Osteoblast (primary cell): ENCODE measurements around the gene FAM240B. TPM values are rescaled to one million over a fixed set of nuclear protein-coding genes. Genes with fewer than 3 reads are reported as not detected.

Source experiments
- DNase-seq: peaks from one replicate; pipeline ENCODE4 v3.0.0; 2011; ENCODE audit warnings: low spot score, mixed read lengths; ENCODE audit not compliant: insufficient read length; ENCODE audit errors: missing footprints
- H2AFZ ChIP-seq: 2 replicates; pipeline ENCODE4 v1.6.0; 2011; ENCODE audit warnings: mild to moderate bottlenecking, low read length
- H3K27ac ChIP-seq: 2 replicates; pipeline ENCODE4 v1.5.1; 2011; ENCODE audit warnings: mild to moderate bottlenecking, low read depth, low read length, moderate library complexity
- H3K27me3 ChIP-seq: 2 replicates; pipeline ENCODE4 v1.6.0; 2012; ENCODE audit warnings: mild to moderate bottlenecking, control low read depth, inconsistent platforms, low read length, moderate library complexity; ENCODE audit not compliant: insufficient read depth
- H3K36me3 ChIP-seq: 2 replicates; pipeline ENCODE4 v1.5.1; 2011; ENCODE audit warnings: mild to moderate bottlenecking, low read length, control low read depth, moderate library complexity; ENCODE audit not compliant: insufficient read depth
- H3K4me1 ChIP-seq: 2 replicates; pipeline ENCODE4 v1.5.1; 2011; ENCODE audit warnings: mild to moderate bottlenecking, low read length, control low read depth, moderate library complexity; ENCODE audit not compliant: insufficient read depth
- H3K4me2 ChIP-seq: 2 replicates; pipeline ENCODE4 v1.6.0; 2011; ENCODE audit warnings: mild to moderate bottlenecking, low read length; ENCODE audit not compliant: insufficient read depth
- H3K4me3 ChIP-seq: fragments of 200-600 bp; sonication (generic); 3 replicates; pipeline ENCODE4 v1.5.1; 2012; ENCODE audit warnings: mild to moderate bottlenecking, low read length, inconsistent platforms; ENCODE audit not compliant: insufficient read depth
- H3K79me2 ChIP-seq: 2 replicates; pipeline ENCODE4 v1.6.0; 2012; ENCODE audit warnings: mild to moderate bottlenecking, low read length, control low read depth, inconsistent platforms; ENCODE audit not compliant: insufficient read depth
- H3K9me3 ChIP-seq: 2 replicates; pipeline ENCODE4 v1.5.1; 2011; ENCODE audit warnings: low read depth, low read length, control low read depth
- H4K20me1 ChIP-seq: 2 replicates; pipeline ENCODE4 v1.6.0; 2012; ENCODE audit warnings: mild to moderate bottlenecking, low read length, control low read depth; ENCODE audit not compliant: insufficient read depth
- total RNA-seq: library from RNA; depleted of rRNA; stranded (reverse); fragments of >200 nt; gene quantifications from 2 replicates; pipeline ENCODE4 v1.2.3, GENCODE V29; 2012
- TF ChIP-seq, protein P1 (sequence below): IDR thresholded peaks from 2 replicates; pipeline ENCODE4 v1.5.1; 2011; ENCODE audit warnings: mild to moderate bottlenecking, low read depth, low read length, moderate library complexity; ENCODE audit errors: extremely low read depth

FAM240B gene
- total RNA-seq, 1 donor: not detected

DNA sequence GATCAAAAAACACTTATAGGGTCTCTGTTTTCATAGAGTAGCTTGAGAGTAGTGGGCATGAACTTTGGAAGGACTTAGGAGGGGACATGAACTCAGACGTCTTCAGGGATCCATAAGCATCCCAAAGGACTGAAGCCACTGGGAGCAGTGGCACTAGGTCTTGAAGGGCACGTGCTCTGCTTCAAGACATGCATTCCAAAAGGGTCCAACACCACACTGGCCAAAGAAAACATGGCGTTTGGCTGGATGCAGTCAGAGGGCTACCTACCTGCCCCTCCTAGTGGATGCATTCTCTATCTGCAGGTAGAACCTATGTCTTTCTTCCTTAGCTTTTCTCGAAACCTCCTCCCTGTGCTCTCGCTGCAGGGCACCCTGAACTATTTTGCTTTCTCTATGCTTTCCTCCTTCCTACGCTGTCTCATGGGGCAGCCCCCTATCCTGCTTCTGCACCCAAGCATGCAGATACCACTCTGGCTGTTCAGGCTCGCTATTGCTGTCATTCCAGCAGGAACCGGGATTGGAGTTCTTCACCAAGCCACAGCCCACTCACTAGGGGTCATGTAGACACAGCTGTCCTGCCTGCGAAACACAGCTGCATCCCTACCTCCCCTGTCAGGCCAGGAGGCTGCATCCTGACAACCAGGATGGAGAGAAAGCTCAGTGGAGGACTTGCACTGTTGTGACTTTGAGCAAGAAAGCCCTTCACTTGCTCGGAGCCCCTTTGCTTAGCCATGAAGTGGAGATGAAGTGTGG is 11.9 kb downstream of the FAM240B start:
- Histone ChIP-seq H3K27me3 (no peaks in the 10 kb centered on the region), H4K20me1 (no peaks in the 10 kb centered on the region), H3K4me1 (no peaks in the 10 kb centered on the region), H3K4me3 (no peak overlapping the region), H3K79me2 (no peaks in the 10 kb centered on the region), H3K36me3 (no peaks in the 10 kb centered on the region), H3K27ac (no peak overlapping the region), H2AFZ (no peak overlapping the region), H3K4me2 (no peak overlapping the region), H3K9me3 (no peaks in the 10 kb centered on the region)
- TF ChIP-seq, protein P1, sequence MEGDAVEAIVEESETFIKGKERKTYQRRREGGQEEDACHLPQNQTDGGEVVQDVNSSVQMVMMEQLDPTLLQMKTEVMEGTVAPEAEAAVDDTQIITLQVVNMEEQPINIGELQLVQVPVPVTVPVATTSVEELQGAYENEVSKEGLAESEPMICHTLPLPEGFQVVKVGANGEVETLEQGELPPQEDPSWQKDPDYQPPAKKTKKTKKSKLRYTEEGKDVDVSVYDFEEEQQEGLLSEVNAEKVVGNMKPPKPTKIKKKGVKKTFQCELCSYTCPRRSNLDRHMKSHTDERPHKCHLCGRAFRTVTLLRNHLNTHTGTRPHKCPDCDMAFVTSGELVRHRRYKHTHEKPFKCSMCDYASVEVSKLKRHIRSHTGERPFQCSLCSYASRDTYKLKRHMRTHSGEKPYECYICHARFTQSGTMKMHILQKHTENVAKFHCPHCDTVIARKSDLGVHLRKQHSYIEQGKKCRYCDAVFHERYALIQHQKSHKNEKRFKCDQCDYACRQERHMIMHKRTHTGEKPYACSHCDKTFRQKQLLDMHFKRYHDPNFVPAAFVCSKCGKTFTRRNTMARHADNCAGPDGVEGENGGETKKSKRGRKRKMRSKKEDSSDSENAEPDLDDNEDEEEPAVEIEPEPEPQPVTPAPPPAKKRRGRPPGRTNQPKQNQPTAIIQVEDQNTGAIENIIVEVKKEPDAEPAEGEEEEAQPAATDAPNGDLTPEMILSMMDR: no peak
- no peak for DNase-seq

DNA sequence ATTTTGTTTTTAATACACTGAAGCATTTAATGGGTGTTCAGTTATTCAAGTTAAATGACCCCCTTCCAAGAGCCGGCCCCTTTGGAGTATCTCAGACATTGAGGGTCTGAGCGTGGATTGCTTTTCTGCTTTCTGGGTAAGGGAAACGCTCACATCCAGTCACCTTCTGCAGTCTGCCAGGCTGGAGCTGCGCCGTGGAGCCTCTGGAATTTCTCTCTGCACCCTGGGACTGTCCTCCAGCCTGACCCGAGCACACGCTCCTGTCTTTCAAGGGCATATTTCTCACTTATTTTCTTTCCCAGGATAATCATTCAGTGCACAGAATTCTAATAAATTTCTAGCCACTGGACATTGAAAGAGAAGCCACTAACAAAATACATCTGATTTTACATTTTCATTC is 13.4 kb downstream of the FAM240B start:
- TF ChIP-seq, protein P1: no peak
- H2AFZ ChIP-seq: no peak overlapping the region

DNA sequence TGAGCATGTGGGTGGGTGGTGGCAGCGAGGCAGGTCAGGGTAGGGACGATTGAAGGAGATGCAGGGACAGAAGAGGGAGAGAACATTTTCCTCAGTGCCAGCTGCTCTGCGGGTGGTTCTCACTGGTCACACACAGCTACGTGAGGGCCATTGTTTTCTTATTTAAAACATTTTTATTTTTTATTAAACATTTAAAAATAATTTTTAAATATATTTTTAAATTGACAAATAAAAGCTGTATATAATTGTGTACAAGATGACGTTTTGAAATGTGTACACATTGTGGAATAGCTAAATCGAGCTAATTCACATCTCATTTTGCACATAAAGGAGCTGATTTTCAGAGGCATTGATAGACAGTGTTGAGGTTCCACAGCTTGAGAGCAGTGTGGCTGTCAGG is 14.0 kb downstream of the FAM240B start:
- Histone ChIP-seq H3K9me3 (no peaks in the 10 kb centered on the region), H3K36me3 (no peaks in the 10 kb centered on the region), H4K20me1 (no peaks in the 10 kb centered on the region), H3K4me3 (no peak overlapping the region), H2AFZ (no peak overlapping the region), H3K4me2 (no peak overlapping the region), H3K79me2 (no peaks in the 10 kb centered on the region), H3K27me3 (no peaks in the 10 kb centered on the region), H3K4me1 (no peaks in the 10 kb centered on the region), H3K27ac (no peak overlapping the region)
- DNase-seq: no peak
- TF ChIP-seq, protein P1: no peak

More for the DNA sequence above, 13.4 kb downstream of the FAM240B start:
- DNase-seq: no peak
- H3K27ac ChIP-seq: no peak overlapping the region
- no peaks in the 10 kb centered on the region for H3K36me3 ChIP-seq
- no peaks in the 10 kb centered on the region for H3K4me1 ChIP-seq
- no peaks in the 10 kb centered on the region for H4K20me1 ChIP-seq
- no peaks in the 10 kb centered on the region for H3K27me3 ChIP-seq
- H3K9me3 ChIP-seq: no peaks in the 10 kb centered on the region
- no peak overlapping the region for H3K4me2 ChIP-seq
- no peak overlapping the region for H3K4me3 ChIP-seq
- no peaks in the 10 kb centered on the region for H3K79me2 ChIP-seq

DNA sequence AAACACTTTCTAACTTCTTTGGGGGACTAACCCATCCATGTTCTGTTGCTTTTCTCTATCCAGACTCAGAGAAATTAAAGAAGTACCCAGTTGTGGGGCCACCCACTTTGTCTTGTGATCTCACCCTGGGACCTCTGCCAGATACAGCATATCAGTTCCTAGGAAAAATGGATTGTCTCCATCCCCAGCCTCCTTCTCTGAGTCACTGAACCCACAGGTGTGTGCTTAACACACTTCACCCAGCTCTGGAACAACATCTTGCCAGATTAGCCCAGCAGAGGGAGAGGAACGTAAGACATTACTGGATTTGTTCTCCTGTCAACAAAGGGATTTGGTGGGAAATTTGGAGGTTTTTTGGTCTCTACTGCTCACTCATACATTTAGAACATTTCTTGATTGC is 19.2 kb downstream of the FAM240B start:
- no peaks in the 10 kb centered on the region for H3K27me3 ChIP-seq
- H3K27ac ChIP-seq: no peak overlapping the region
- H3K36me3 ChIP-seq: no peaks in the 10 kb centered on the region
- no peaks in the 10 kb centered on the region for H3K4me1 ChIP-seq
- H3K4me3 ChIP-seq: no peak overlapping the region
- no peak overlapping the region for H3K4me2 ChIP-seq
- no peak for DNase-seq
- H3K79me2 ChIP-seq: no peaks in the 10 kb centered on the region
- no peaks in the 10 kb centered on the region for H4K20me1 ChIP-seq
- TF ChIP-seq, protein P1: no peak
- H3K9me3 ChIP-seq: no peaks in the 10 kb centered on the region
- no peak overlapping the region for H2AFZ ChIP-seq
